Skeletal muscle satellite cell (primary cell): Measurements from ENCODE around the gene NCAPD3.

Experiments
- H3K27me3 ChIP-seq: 2 replicates; pipeline ENCODE4 v1.7.0; 2013; ENCODE audit warnings: low read length; ENCODE audit not compliant: control insufficient read depth, insufficient read depth
- H3K36me3 ChIP-seq: 2 replicates; pipeline ENCODE4 v1.7.0; 2013; ENCODE audit warnings: mild to moderate bottlenecking, control low read depth, low read length; ENCODE audit not compliant: insufficient read depth
- H3K4me1 ChIP-seq: 2 replicates; pipeline ENCODE4 v1.7.0; 2013; ENCODE audit warnings: low read length; ENCODE audit not compliant: control insufficient read depth, insufficient read depth
- H3K4me2 ChIP-seq: 2 replicates; pipeline ENCODE4 v1.7.0; 2013; ENCODE audit warnings: mild to moderate bottlenecking, low read length
- H3K4me3 ChIP-seq: 2 replicates; pipeline ENCODE4 v1.7.0; 2013; ENCODE audit warnings: low read length
- H3K9ac ChIP-seq: 2 replicates; pipeline ENCODE4 v1.7.0; 2013; ENCODE audit warnings: mild to moderate bottlenecking, low read depth, low read length, moderate library complexity
- H3K9me3 ChIP-seq: replicated peaks from 2 replicates; pipeline ENCODE4 v1.7.0; 2013; ENCODE audit warnings: mild to moderate bottlenecking, control low read depth, low read length

NCAPD3 gene

GRCh38 chr11:134139873-134140331 is 83.9 kb downstream of the NCAPD3 start:
- Histone ChIP-seq H3K4me2 (peak overlapping the region; percentile 28), H3K36me3 (peaks cover 12% of the 10 kb centered on the region)

GRCh38 chr11:134139303-134139872 is 84.4 kb downstream of the NCAPD3 start:
- peaks cover 8% of the 10 kb centered on the region for H3K36me3 ChIP-seq
- peak overlapping the region; percentile 28 for H3K4me2 ChIP-seq
- no peak overlapping the region for H3K4me3 ChIP-seq
- no peak overlapping the region for H3K9ac ChIP-seq
- no peaks in the 10 kb centered on the region for H3K9me3 ChIP-seq
- no peaks in the 10 kb centered on the region for H3K27me3 ChIP-seq
- H3K4me1 ChIP-seq: peaks cover 7% of the 10 kb centered on the region

More at GRCh38 chr11:134139873-134140331, 83.9 kb downstream of the NCAPD3 start:
- no peaks in the 10 kb centered on the region for H3K9me3 ChIP-seq
- H3K4me3 ChIP-seq: no peak overlapping the region
- H3K9ac ChIP-seq: no peak overlapping the region
- no peaks in the 10 kb centered on the region for H3K27me3 ChIP-seq
- peaks cover 12% of the 10 kb centered on the region for H3K4me1 ChIP-seq

- Histone ChIP-seq H3K9ac (no peak overlapping the region), H3K4me3 (no peak overlapping the region)
Observed at GRCh38 chr11:134138376-134138775, 85.4 kb downstream of the NCAPD3 start.

GRCh38 chr11:134134167-134134566 is 89.6 kb downstream of the NCAPD3 start:
- Histone ChIP-seq H3K27me3 (no peaks in the 10 kb centered on the region), H3K36me3 (no peaks in the 10 kb centered on the region), H3K4me2 (no peak overlapping the region), H3K4me3 (no peak overlapping the region), H3K9ac (no peak overlapping the region), H3K9me3 (peaks cover 4% of the 10 kb centered on the region), H3K4me1 (no peaks in the 10 kb centered on the region)

More at GRCh38 chr11:134138376-134138775, 85.4 kb downstream of the NCAPD3 start:
- H3K4me2 ChIP-seq: no peak overlapping the region
- H3K4me1 ChIP-seq: peaks cover 5% of the 10 kb centered on the region
- H3K27me3 ChIP-seq: no peaks in the 10 kb centered on the region
- H3K36me3 ChIP-seq: peaks cover 4% of the 10 kb centered on the region
- H3K9me3 ChIP-seq: no peaks in the 10 kb centered on the region

GRCh38 chr11:134132808-134133207 is 91.0 kb downstream of the NCAPD3 start:
- H3K9me3 ChIP-seq: peaks cover 4% of the 10 kb centered on the region
- H3K4me3 ChIP-seq: no peak overlapping the region

GRCh38 chr11:134131628-134132244 is 92.0 kb downstream of the NCAPD3 start:
- Histone ChIP-seq H3K4me3 (no peak overlapping the region), H3K36me3 (no peaks in the 10 kb centered on the region), H3K4me1 (peaks cover 3% of the 10 kb centered on the region), H3K4me2 (no peak overlapping the region), H3K9ac (no peak overlapping the region), H3K9me3 (peaks cover 4% of the 10 kb centered on the region), H3K27me3 (no peaks in the 10 kb centered on the region)

More at GRCh38 chr11:134132808-134133207, 91.0 kb downstream of the NCAPD3 start:
- H3K4me2 ChIP-seq: no peak overlapping the region
- no peaks in the 10 kb centered on the region for H3K4me1 ChIP-seq
- H3K9ac ChIP-seq: no peak overlapping the region
- no peaks in the 10 kb centered on the region for H3K27me3 ChIP-seq
- no peaks in the 10 kb centered on the region for H3K36me3 ChIP-seq

GRCh38 chr11:134126217-134126822 is 97.4 kb downstream of the NCAPD3 start:
- Histone ChIP-seq H3K4me1 (peaks cover 31% of the 10 kb centered on the region), H3K4me2 (peak overlapping the region; percentile 89), H3K9ac (no peak overlapping the region), H3K27me3 (no peaks in the 10 kb centered on the region), H3K4me3 (no peak overlapping the region), H3K36me3 (no peaks in the 10 kb centered on the region), H3K9me3 (no peaks in the 10 kb centered on the region)

- H3K36me3 ChIP-seq: no peaks in the 10 kb centered on the region
- no peaks in the 10 kb centered on the region for H3K9me3 ChIP-seq
- H3K27me3 ChIP-seq: no peaks in the 10 kb centered on the region
- H3K9ac ChIP-seq: peak overlapping the region; percentile 53
- peak overlapping the region; percentile 69 for H3K4me3 ChIP-seq
- peak overlapping the region; percentile 89 for H3K4me2 ChIP-seq
- H3K4me1 ChIP-seq: peaks cover 40% of the 10 kb centered on the region
Observed at GRCh38 chr11:134125507-134125906, 98.3 kb downstream of the NCAPD3 start.

- no peaks in the 10 kb centered on the region for H3K9me3 ChIP-seq
- H3K27me3 ChIP-seq: no peaks in the 10 kb centered on the region
- H3K36me3 ChIP-seq: no peaks in the 10 kb centered on the region
- peak overlapping the region; percentile 89 for H3K4me2 ChIP-seq
- peak overlapping the region; percentile 53 for H3K9ac ChIP-seq
- H3K4me1 ChIP-seq: peaks cover 46% of the 10 kb centered on the region
- peak overlapping the region; percentile 69 for H3K4me3 ChIP-seq
Observed at GRCh38 chr11:134124660-134125451, 98.9 kb downstream of the NCAPD3 start.

GRCh38 chr11:134120921-134121526 is 102.7 kb downstream of the NCAPD3 start:
- Histone ChIP-seq H3K4me1 (peaks cover 53% of the 10 kb centered on the region), H3K9ac (peak overlapping the region; percentile 61), H3K4me2 (peak overlapping the region; percentile 75), H3K4me3 (peak overlapping the region; percentile 55), H3K36me3 (no peaks in the 10 kb centered on the region), H3K27me3 (no peaks in the 10 kb centered on the region), H3K9me3 (no peaks in the 10 kb centered on the region)
